K562 (cell line): ENCODE results near the gene JUP. TPM values are rescaled to one million over a fixed set of nuclear protein-coding genes. Genes with fewer than 3 reads are reported as not detected.

Experiments
- AFF1 ChIP-seq, 2 experiments: fragments of 450-650 bp; IDR thresholded peaks; 2 replicates each; pipeline ENCODE4 v1.6.1; 2018; ENCODE audit warnings: mild to moderate bottlenecking in 2 of 2, low read depth in 1 of 2; ENCODE audit not compliant: partially characterized antibody in 2 of 2
- ATF4 ChIP-seq: fragments of 450-650 bp; formaldehyde crosslinking; IDR thresholded peaks from 2 replicates; pipeline ENCODE4 v1.4.0; 2022; ENCODE audit warnings: mild to moderate bottlenecking, moderate library complexity
- ATF6 ChIP-seq: sonication (generic); formaldehyde crosslinking; IDR thresholded peaks from 2 replicates; pipeline ENCODE4 v1.4.0; 2020; ENCODE audit warnings: mild to moderate bottlenecking, missing genetic modification reagents
- CREM ChIP-seq: IDR thresholded peaks from 2 replicates; pipeline ENCODE4 v1.6.1; 2014; ENCODE audit warnings: antibody characterized with exemption, low read depth
- DDX20 ChIP-seq: fragments of 450-650 bp; IDR thresholded peaks from 2 replicates; pipeline ENCODE4 v1.6.1; 2016; ENCODE audit warnings: missing genetic modification characterization, low read depth, mild to moderate bottlenecking, missing compliant biosample characterization, moderate library complexity
- DNMT1 ChIP-seq: fragments of 450-650 bp; IDR thresholded peaks from 2 replicates; pipeline ENCODE4 v1.6.1; 2016; ENCODE audit warnings: antibody characterized with exemption, mild to moderate bottlenecking
- KLF10 ChIP-seq: fragments of 250-450 bp; sonication (Bioruptor Pico); IDR thresholded peaks from 2 replicates; pipeline ENCODE4 v1.6.1; 2021; ENCODE audit warnings: matching md5 sums
- MAZ ChIP-seq, 2 experiments: fragments of 450-650 bp in 1 of 2; sonication (generic) in 1 of 2; formaldehyde crosslinking; IDR thresholded peaks in 1 of 2; conservative IDR thresholded peaks in 1 of 2; 2 replicates each; pipeline versions ENCODE4 v1.4.0 to v1.5.0; 2020; ENCODE audit warnings: mild to moderate bottlenecking in 1 of 2, missing genetic modification reagents in 1 of 2
- SFPQ ChIP-seq: fragments of 200-400 bp; formaldehyde crosslinking; IDR thresholded peaks from 2 replicates; pipeline ENCODE4 v1.6.1; 2017; ENCODE audit warnings: mild to moderate bottlenecking, low read depth, low read length, moderate library complexity
- SMAD3 ChIP-seq: fragments of 450-650 bp; formaldehyde crosslinking; conservative IDR thresholded peaks from 2 replicates; pipeline ENCODE4 v1.4.0; 2020; ENCODE audit warnings: mild to moderate bottlenecking
- SMARCC2 ChIP-seq: fragments of 450-650 bp; IDR thresholded peaks from 2 replicates; pipeline ENCODE4 v1.6.1; 2017; ENCODE audit warnings: antibody characterized with exemption, moderate library complexity, mild to moderate bottlenecking, low read depth
- ZNF282 ChIP-seq: sonication (generic); formaldehyde crosslinking; IDR thresholded peaks from 2 replicates; pipeline ENCODE4 v1.8.1; 2023; ENCODE audit warnings: missing genetic modification reagents
- ZNF347 ChIP-seq: fragments of 450-650 bp; formaldehyde crosslinking; IDR thresholded peaks from 2 replicates; pipeline ENCODE4 v1.4.0; 2020; ENCODE audit warnings: low read depth, mild to moderate bottlenecking, moderate library complexity
- polyA plus RNA-seq, 8 experiments: library from polyadenylated mRNA; depleted of rRNA in 4 of 8; stranded (reverse) in 5 of 8; unstranded in 3 of 8; fragments of >200 nt; fragmentation: Nextera tagmentation in 2 of 8; fragmentation: Illumina TruSeq in 1 of 8; extraction: Ambion mirVana in 2 of 8; extraction: Trizol in 1 of 8; gene quantifications; 2 replicates each; pipeline versions ENCODE4 v1.2.1 to v1.2.3, GENCODE V29; 2011 to 2014; ENCODE audit warnings: inconsistent platforms in 1 of 8, missing spikeins in 1 of 8
- total RNA-seq, 7 experiments: library from RNA; depleted of rRNA in 6 of 7; stranded (reverse); fragments of >200 nt in 6 of 7; fragmentation: Illumina TruSeq in 2 of 7; extraction: Trizol in 2 of 7; gene quantifications; 2 replicates each; pipeline versions ENCODE4 v1.2.1 to v1.2.3, GENCODE V29; 2011 to 2021; ENCODE audit warnings: low replicate concordance in 1 of 7
- TF ChIP-seq, protein P1 (sequence below): fragments of 450-650 bp; IDR thresholded peaks from 2 replicates; pipeline ENCODE4 v1.6.1; 2016; ENCODE audit warnings: antibody characterized with exemption

Gene JUP
- total and polyA plus RNA-seq, 9 of the 15 experiments (the other 6 are each of a cell fraction or from before 2014, with no cell fraction given) = 6.4 to 177 (median 31.2) TPM

GRCh38 chr17:41786227-41787020 lies at the start of gene JUP (continued):
- TF ChIP-seq AFF1 (IDR thresholded peaks at IDR 0.05; ENCODE audit: low read depth in 1 of 2, partially characterized antibody in 2 of 2) = no peak
- peak; percentile 46 for TF ChIP-seq CREM
- TF ChIP-seq ZNF282 (CRISPR knock-in tag) = 0 out of 2 replicates have a peak, but pooled peaks have one; percentile 49
- no peak for TF ChIP-seq SMARCC2
- TF ChIP-seq KLF10 = no peak
- no peak for TF ChIP-seq ATF6 (CRISPR knock-in tag)
- no peak for TF ChIP-seq ZNF347 (CRISPR knock-in tag)
- TF ChIP-seq ATF4 (CRISPR knock-in tag) = no peak
- TF ChIP-seq DDX20 (tag) = no peak
- no peak for TF ChIP-seq SMAD3 (CRISPR knock-in tag)
- TF ChIP-seq DNMT1 = no peak
- TF ChIP-seq, protein P1, sequence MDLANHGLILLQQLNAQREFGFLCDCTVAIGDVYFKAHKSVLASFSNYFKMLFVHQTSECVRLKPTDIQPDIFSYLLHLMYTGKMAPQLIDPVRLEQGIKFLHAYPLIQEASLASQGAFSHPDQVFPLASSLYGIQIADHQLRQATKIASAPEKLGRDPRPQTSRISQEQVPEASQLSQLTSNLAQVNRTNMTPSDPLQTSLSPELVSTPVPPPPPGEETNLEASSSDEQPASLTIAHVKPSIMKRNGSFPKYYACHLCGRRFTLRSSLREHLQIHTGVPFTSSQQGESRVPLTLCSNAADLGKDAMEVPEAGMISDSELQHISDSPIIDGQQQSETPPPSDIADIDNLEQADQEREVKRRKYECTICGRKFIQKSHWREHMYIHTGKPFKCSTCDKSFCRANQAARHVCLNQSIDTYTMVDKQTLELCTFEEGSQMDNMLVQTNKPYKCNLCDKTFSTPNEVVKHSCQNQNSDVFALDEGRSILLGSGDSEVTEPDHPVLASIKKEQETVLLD = no peak
- peak in 1 of 2 experiments; percentile 69; a peak in 2 of 4 replicates for TF ChIP-seq MAZ (CRISPR knock-in tag; conservative IDR thresholded peaks at IDR 0.05 in 1 of 2, IDR thresholded peaks at IDR 0.05 in 1 of 2)
- TF ChIP-seq SFPQ = no peak
